AG08396 (cell line): ENCODE results near the gene CASKIN1.
"Not testable (repeated sequence)": the region's sequence is repeated elsewhere in the genome, so short reads cannot be mapped to it uniquely, and the experiment has no call there.

ENCODE experiments used
- DNase-seq: peaks from one replicate; pipeline ENCODE4 v3.0.0; 2012; ENCODE audit warnings: low spot score, mixed read lengths

Gene CASKIN1

DNA sequence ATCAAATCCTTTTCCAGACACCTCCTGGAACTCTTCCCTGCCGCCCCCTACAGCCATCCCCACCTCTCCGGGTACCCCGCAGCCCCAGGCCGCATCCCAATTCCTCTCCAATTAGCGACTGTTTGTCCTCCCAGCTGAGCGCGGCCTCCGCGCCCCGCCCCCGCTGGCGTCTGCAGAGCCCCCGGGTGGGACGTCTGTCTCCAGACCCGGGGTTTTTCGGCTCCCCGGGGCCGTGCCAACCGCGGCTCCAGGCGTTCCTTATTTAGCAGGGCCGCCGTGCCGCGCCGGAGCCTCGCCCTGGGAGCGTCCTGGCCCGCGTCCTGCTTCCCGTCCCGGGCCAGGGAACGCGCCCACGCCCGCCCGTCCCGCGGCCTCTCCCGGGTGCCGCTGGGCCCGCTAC, 61.3 kb downstream of the CASKIN1 start:
- not testable (repeated sequence) for DNase-seq

DNA sequence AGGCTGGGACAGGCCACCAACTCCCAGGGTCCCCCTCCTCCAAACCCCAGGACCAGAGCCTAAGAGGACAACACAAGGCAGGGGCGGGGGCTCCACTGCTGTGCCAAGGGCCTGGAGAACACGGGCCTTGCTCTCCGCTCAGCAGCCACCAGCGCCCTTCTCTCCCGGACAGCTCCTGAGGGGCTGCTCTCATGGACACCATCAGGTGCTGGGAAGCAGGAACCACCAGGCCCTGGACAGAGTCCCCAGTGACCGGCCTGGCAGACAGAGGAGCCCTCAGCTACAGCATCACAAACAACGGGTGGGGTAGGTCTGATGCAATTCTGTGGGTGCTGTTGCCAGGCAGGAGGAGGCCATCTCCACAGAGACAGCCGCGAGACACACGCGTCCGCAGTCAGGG, 62.6 kb downstream of the CASKIN1 start:
- not testable (repeated sequence) for DNase-seq

DNA sequence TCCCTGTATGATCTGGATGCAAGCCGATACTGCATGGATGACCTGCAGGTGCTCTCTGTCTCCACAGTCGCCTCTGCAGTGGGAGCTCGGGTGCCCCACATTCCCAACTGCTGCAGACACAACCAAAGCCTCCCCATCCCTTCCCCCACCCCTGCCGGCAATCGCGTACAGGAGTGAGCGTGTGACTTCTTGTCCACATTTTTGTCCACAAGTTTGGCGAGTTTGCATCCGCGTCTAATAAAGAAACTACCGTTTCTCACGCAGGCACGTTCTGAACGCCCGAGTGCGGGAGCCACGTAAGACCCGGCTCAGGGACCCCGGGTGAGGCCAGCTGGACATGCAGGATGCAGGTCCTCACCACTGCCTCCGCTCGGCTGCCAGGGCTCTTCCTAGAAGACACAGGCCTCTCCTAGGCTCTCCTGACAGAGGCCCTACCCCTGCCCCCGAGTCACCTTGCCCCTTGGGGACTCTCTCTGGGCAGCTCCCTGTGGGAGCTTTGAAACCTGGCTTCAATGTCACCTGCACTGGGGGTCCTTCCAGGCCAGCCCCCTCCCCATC, 66.4 kb downstream of the CASKIN1 start:
- not testable (repeated sequence) for DNase-seq

DNA sequence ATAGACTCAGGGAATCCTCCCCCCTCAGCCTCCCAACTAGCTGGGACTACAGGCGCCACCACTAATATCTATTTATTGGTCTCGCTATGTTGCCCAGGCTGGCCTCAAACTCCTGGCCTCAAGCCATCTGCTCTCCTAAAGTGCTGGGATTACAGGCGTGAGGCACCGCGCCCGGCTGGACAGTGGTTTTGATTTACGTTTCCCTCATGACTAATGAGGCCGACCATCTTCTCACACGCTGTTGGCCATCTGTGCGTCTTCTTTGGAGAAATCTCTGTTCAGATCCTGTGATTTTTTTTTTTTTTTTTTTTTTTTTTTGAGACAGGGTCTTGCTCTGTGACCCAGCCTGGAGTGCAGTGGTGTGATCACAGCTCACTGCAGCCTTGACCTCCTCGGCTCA, 67.2 kb downstream of the CASKIN1 start:
- DNase-seq = not testable (repeated sequence)

DNA sequence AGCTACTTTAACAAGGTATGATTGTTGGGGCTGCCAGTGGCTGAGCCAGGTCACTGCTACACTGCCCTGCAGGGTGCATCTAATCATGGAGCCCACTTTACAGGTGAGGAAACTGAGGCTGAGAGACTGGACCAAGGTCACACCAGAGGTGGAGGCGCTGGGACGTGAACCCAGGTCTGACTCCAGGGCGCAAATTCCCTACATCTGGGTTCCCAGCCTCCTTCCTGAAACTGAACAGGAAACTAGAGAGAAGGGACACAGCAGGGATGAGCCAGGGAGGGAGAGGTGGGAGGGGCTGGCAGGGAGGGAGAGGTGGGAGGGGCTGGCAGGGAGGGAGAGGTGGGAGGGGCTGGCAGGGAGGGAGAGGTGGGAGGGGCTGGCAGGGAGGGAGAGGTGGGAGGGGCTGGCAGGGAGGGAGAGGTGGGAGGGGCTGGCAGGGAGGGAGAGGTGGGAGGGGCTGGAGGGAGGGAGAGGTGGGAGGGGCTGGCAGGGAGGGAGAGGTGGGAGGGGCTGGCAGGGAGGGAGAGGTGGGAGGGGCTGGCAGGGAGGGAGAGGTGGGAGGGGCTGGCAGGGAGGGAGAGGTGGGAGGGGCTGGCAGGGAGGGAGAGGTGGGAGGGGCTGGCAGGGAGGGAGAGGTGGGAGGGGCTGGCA, 68.7 kb downstream of the CASKIN1 start:
- not testable (repeated sequence) for DNase-seq
